Vagina (tissue), 2 donors: ENCODE results near the gene STK38L.
"Not testable (repeated sequence)": the region's sequence is repeated elsewhere in the genome, so short reads cannot be mapped to it uniquely, and the experiment has no call there.

Source experiments
- POLR2A ChIP-seq, 2 donors: fragments of 450-650 bp; IDR thresholded peaks; one replicate each; pipeline ENCODE4 v1.6.1; 2017; ENCODE audit warnings: antibody characterized with exemption in 2 of 2, mild to moderate bottlenecking in 2 of 2, moderate library complexity in 2 of 2
- POLR2AphosphoS5 ChIP-seq, 2 donors: sonication (generic); formaldehyde crosslinking; IDR thresholded peaks; one replicate each; pipeline ENCODE4 v1.9.0; 2017; ENCODE audit warnings: antibody characterized with exemption in 2 of 2, mild to moderate bottlenecking in 2 of 2, low read depth in 1 of 2; ENCODE audit not compliant: insufficient read depth in 1 of 2
- TF ChIP-seq, protein P1 (sequence below), 3 experiments: fragments of 450-650 bp in 2 of 3; fragments of 200-600 bp in 1 of 3; sonication (generic) in 1 of 3; IDR thresholded peaks; one replicate each; pipeline ENCODE4 v1.5.1; 2017 to 2019; ENCODE audit warnings: antibody characterized with exemption in 3 of 3, mild to moderate bottlenecking in 2 of 3, moderate library complexity in 2 of 3

- TF ChIP-seq, protein P1, sequence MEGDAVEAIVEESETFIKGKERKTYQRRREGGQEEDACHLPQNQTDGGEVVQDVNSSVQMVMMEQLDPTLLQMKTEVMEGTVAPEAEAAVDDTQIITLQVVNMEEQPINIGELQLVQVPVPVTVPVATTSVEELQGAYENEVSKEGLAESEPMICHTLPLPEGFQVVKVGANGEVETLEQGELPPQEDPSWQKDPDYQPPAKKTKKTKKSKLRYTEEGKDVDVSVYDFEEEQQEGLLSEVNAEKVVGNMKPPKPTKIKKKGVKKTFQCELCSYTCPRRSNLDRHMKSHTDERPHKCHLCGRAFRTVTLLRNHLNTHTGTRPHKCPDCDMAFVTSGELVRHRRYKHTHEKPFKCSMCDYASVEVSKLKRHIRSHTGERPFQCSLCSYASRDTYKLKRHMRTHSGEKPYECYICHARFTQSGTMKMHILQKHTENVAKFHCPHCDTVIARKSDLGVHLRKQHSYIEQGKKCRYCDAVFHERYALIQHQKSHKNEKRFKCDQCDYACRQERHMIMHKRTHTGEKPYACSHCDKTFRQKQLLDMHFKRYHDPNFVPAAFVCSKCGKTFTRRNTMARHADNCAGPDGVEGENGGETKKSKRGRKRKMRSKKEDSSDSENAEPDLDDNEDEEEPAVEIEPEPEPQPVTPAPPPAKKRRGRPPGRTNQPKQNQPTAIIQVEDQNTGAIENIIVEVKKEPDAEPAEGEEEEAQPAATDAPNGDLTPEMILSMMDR (IDR thresholded peaks at IDR 0.05): not testable (repeated sequence)
- not testable (repeated sequence) for TF ChIP-seq POLR2A (IDR thresholded peaks at IDR 0.05); POLR2AphosphoS5 (IDR thresholded peaks at IDR 0.05; ENCODE audit: insufficient read depth in 1 of 2, low read depth in 1 of 2)
These were observed 12.7 kb upstream of the STK38L start for GRCh38 chr12:27231374-27231773.
